CD14-positive monocyte (primary cell): ENCODE results near the gene CWF19L1. TPM values are rescaled to one million over a fixed set of nuclear protein-coding genes. Genes with fewer than 3 reads are reported as not detected.

Experiments
- DNase-seq, 3 donors: peaks; one replicate each; pipeline ENCODE4 v3.0.0-alpha.2; 2011 to 2022
- H2AFZ ChIP-seq: 2 replicates; pipeline ENCODE4 v1.6.0; 2012; ENCODE audit warnings: mild to moderate bottlenecking, low read depth, low read length, inconsistent platforms; ENCODE audit not compliant: insufficient read depth, poor library complexity, severe bottlenecking
- H3K27ac ChIP-seq, 2 donors: 1 replicate in 1 of 2; 2 replicates in 1 of 2; pipeline ENCODE4 v1.5.1; 2012 to 2013; ENCODE audit warnings: low read length in 2 of 2, control low read depth in 1 of 2, inconsistent platforms in 1 of 2, low read depth in 1 of 2, mild to moderate bottlenecking in 1 of 2
- H3K27me3 ChIP-seq, 2 donors: one replicate each; pipeline versions ENCODE4 v1.6.0 to v1.6.1; 2011 to 2013; ENCODE audit warnings: low read length in 2 of 2; ENCODE audit not compliant: control insufficient read depth in 2 of 2, insufficient read depth in 2 of 2
- H3K36me3 ChIP-seq, 2 donors: replicated peaks in 1 of 2; 1 replicate in 1 of 2; 2 replicates in 1 of 2; pipeline versions ENCODE4 v1.5.1 to v1.6.1; 2012 to 2013; ENCODE audit warnings: low read length in 2 of 2, control low read depth in 1 of 2, inconsistent platforms in 1 of 2, mild to moderate bottlenecking in 1 of 2; ENCODE audit not compliant: insufficient read depth in 2 of 2, control insufficient read depth in 1 of 2
- H3K4me1 ChIP-seq, 2 donors: 1 replicate in 1 of 2; 2 replicates in 1 of 2; pipeline versions ENCODE4 v1.5.1 to v1.6.1; 2012 to 2013; ENCODE audit warnings: low read length in 2 of 2, control low read depth in 1 of 2, inconsistent platforms in 1 of 2, mild to moderate bottlenecking in 1 of 2, moderate library complexity in 1 of 2; ENCODE audit not compliant: insufficient read depth in 2 of 2, control insufficient read depth in 1 of 2
- H3K4me2 ChIP-seq: replicated peaks from 2 replicates; pipeline ENCODE3; 2012; ENCODE audit warnings: low read length, moderate library complexity, mild to moderate bottlenecking; ENCODE audit not compliant: poor library complexity, severe bottlenecking; ENCODE audit errors: extremely low read depth
- H3K4me3 ChIP-seq, 3 experiments: fragments of 200-600 bp in 1 of 3; sonication (generic) in 1 of 3; replicated peaks in 1 of 3; 1 replicate in 2 of 3; 2 replicates in 1 of 3; pipeline ENCODE4 v1.5.1; 2011 to 2013; ENCODE audit warnings: low read length in 3 of 3, mild to moderate bottlenecking in 3 of 3, control low read depth in 2 of 3, low read depth in 2 of 3, inconsistent platforms in 1 of 3, moderate library complexity in 1 of 3
- H3K79me2 ChIP-seq: 2 replicates; pipeline ENCODE4 v1.6.0; 2012; ENCODE audit warnings: mild to moderate bottlenecking, control low read depth, inconsistent platforms, low read length, moderate library complexity; ENCODE audit not compliant: insufficient read depth
- H3K9ac ChIP-seq: 2 replicates; pipeline ENCODE4 v1.6.0; 2017; ENCODE audit warnings: low read length, mild to moderate bottlenecking; ENCODE audit not compliant: insufficient read depth, poor library complexity, severe bottlenecking
- H3K9me3 ChIP-seq, 2 donors: replicated peaks in 1 of 2; 1 replicate in 1 of 2; 2 replicates in 1 of 2; pipeline versions ENCODE4 v1.5.1 to v1.6.1; 2012 to 2013; ENCODE audit warnings: low read length in 2 of 2, control low read depth in 1 of 2; ENCODE audit not compliant: control insufficient read depth in 1 of 2, insufficient read depth in 1 of 2
- H4K20me1 ChIP-seq: 2 replicates; pipeline ENCODE4 v1.6.0; 2012; ENCODE audit warnings: mild to moderate bottlenecking, low read length, control low read depth, moderate library complexity; ENCODE audit not compliant: insufficient read depth
- H3K27ac Mint-ChIP-seq, 7 donors: one replicate each; pipeline ENCODE4 v1.8.0; 2020; ENCODE audit warnings: mild to moderate bottlenecking in 7 of 7, mixed read lengths in 7 of 7, moderate library complexity in 6 of 7, inconsistent platforms in 2 of 7
- H3K27me3 Mint-ChIP-seq, 3 donors: one replicate each; pipeline ENCODE4 v1.8.0; 2021 to 2022; ENCODE audit warnings: low read depth in 3 of 3, mild to moderate bottlenecking in 3 of 3, mixed read lengths in 3 of 3, moderate library complexity in 3 of 3, inconsistent platforms in 1 of 3
- H3K36me3 Mint-ChIP-seq, 2 donors: one replicate each; pipeline ENCODE4 v1.8.0; 2020; ENCODE audit warnings: mixed read lengths in 2 of 2, inconsistent platforms in 1 of 2, mild to moderate bottlenecking in 1 of 2
- H3K4me1 Mint-ChIP-seq: one replicate; pipeline ENCODE4 v1.8.0; 2020; ENCODE audit warnings: mild to moderate bottlenecking, mixed read lengths
- H3K4me3 Mint-ChIP-seq, 2 donors: one replicate each; pipeline ENCODE4 v1.8.0; 2020; ENCODE audit warnings: mild to moderate bottlenecking in 2 of 2, mixed read lengths in 2 of 2, moderate library complexity in 1 of 2
- H3K9me3 Mint-ChIP-seq, 7 donors: one replicate each; pipeline ENCODE4 v1.8.0; 2020 to 2022; ENCODE audit warnings: mixed read lengths in 7 of 7, mild to moderate bottlenecking in 6 of 7, moderate library complexity in 6 of 7, inconsistent platforms in 2 of 7
- CTCF ChIP-seq: fragments of 200-600 bp; IDR thresholded peaks from one replicate; pipeline ENCODE4 v1.8.0; 2022; ENCODE audit warnings: antibody characterized with exemption, mild to moderate bottlenecking
- WGBS: methylation state at CpG from one replicate; pipeline ENCODE4 v1.1.5; 2013; ENCODE audit warnings: missing lambda C conversion rate; ENCODE audit not compliant: insufficient coverage; 5-methylcytosine and 5-hydroxymethylcytosine counted together
- intact Hi-C, 2 donors: fragments of 100-400 bp; cut with micrococcal nuclease; formaldehyde crosslinking; loops; one replicate each; pipeline versions ENCODE4 v1.15.0 to v1.15.1; 2023
- polyA plus RNA-seq, 3 donors: library from polyadenylated mRNA; depleted of rRNA in 1 of 3; unstranded in 2 of 3; stranded (reverse) in 1 of 3; fragments of 300-500 nt in 2 of 3; fragments of >200 nt in 1 of 3; fragmentation: Illumina TruSeq in 2 of 3; gene quantifications; 1 replicate in 2 of 3; 2 replicates in 1 of 3; pipeline ENCODE4 v1.2.3, GENCODE V29; 2012 to 2021

Gene CWF19L1
- polyA plus RNA-seq, 3 donors, result 19.9 to 29.3 (median 22.2) TPM

- WGBS, result no CpG with 5 or more reads among the region's 3 CpGs
Measured at GRCh38 chr10:100291356-100291755, 23.9 kb upstream of the CWF19L1 start.

GRCh38 chr10:100289641-100290040, 22.2 kb upstream of the CWF19L1 start:
- Histone ChIP-seq H3K79me2 (peaks cover 18% of the 10 kb centered on the region), H3K4me1 (peaks cover 60 to 61% of the 10 kb centered on the region in 2 donors), H4K20me1 (no peaks in the 10 kb centered on the region), H3K27me3 (no peaks in the 10 kb centered on the region), H3K4me3 (no peak overlapping the region), H3K9ac (no peak overlapping the region), H2AFZ (peak overlapping the region; percentile 7), H3K36me3 (no peaks in the 10 kb centered on the region), H3K9me3 (no peaks in the 10 kb centered on the region), H3K4me2 (no peak overlapping the region), H3K27ac (peak overlapping the region; percentile 77 to 84)
- H3K4me1 Mint-ChIP-seq, result peaks cover 62% of the 10 kb centered on the region
- intact Hi-C loops, result loop anchor here in 1 of 2 donors (5.0 to 10.0 kb wide), 2 partner anchors 83 to 105 kb away; partner anchors contain the start of gene ERLIN1
- H3K27me3 Mint-ChIP-seq, result peaks cover 2 to 8% (median 3%) of the 10 kb centered on the region in 3 donors
- H3K9me3 Mint-ChIP-seq, result no peaks in the 10 kb centered on the region
- TF ChIP-seq CTCF, result no peak
- no peak for DNase-seq
- peaks cover 3 to 8% of the 10 kb centered on the region in 2 donors for H3K36me3 Mint-ChIP-seq
- no CpG with 5 or more reads among the region's 2 CpGs for WGBS
- peak overlapping the region in 5 of 7 donors; percentile 54 to 96 (median 71) for H3K27ac Mint-ChIP-seq
- peak overlapping the region in 1 of 2 donors; percentile 39 for H3K4me3 Mint-ChIP-seq

More at GRCh38 chr10:100291356-100291755, 23.9 kb upstream of the CWF19L1 start:
- no peaks in the 10 kb centered on the region for H4K20me1 ChIP-seq
- peak; percentile 68 to 74 (median 73) for DNase-seq
- peaks cover 8 to 16% (median 12%) of the 10 kb centered on the region in 3 donors for H3K27me3 Mint-ChIP-seq
- H3K4me3 Mint-ChIP-seq, result peak overlapping the region; percentile 17 to 61
- H3K79me2 ChIP-seq, result peaks cover 2% of the 10 kb centered on the region
- TF ChIP-seq CTCF, result no peak
- H3K9me3 ChIP-seq, result no peaks in the 10 kb centered on the region
- peak overlapping the region in 1 of 3 experiments; percentile 21 for H3K4me3 ChIP-seq
- H3K36me3 Mint-ChIP-seq, result no peaks in the 10 kb centered on the region
- peaks cover 0 to 3% (median 0%) of the 10 kb centered on the region in 7 donors for H3K9me3 Mint-ChIP-seq
- H3K27ac ChIP-seq, result peak overlapping the region; percentile 77 to 84
- peaks cover 47 to 48% of the 10 kb centered on the region in 2 donors for H3K4me1 ChIP-seq
- no peak overlapping the region for H2AFZ ChIP-seq
- peaks cover 49% of the 10 kb centered on the region for H3K4me1 Mint-ChIP-seq
- peaks cover 0 to 2% of the 10 kb centered on the region in 2 donors for H3K27me3 ChIP-seq
- H3K9ac ChIP-seq, result peak overlapping the region; percentile 36
- peak overlapping the region; percentile 23 for H3K4me2 ChIP-seq
- H3K36me3 ChIP-seq, result no peaks in the 10 kb centered on the region
- peak overlapping the region; percentile 89 to 96 (median 93) for H3K27ac Mint-ChIP-seq
- intact Hi-C loops, result no loop called here
